Calu3 (cell line): ENCODE measurements around the gene RPP25L. TPM values are rescaled to one million over a fixed set of nuclear protein-coding genes. Genes with fewer than 3 reads are reported as not detected.

Experiments
- BruUV-seq: library from RNA; stranded (reverse); fragments of 400-500 nt; replicated peaks from 2 replicates; lab custom pipeline; 2021; lab: Mats Ljungman, UMichigan
- CTCF ChIA-PET: fragments of 300-600 bp; sonication (Branson Sonifier 250); formaldehyde crosslinking; loops from one replicate; lab custom pipeline; 2022; ENCODE audit warnings: antibody characterized with exemption; lab: Charles Lee
- DNase-seq: peaks from one replicate; pipeline ENCODE4 v3.0.0; 2022
- H3K27ac Mint-ChIP-seq: one replicate; pipeline ENCODE4 v1.8.0; 2022; ENCODE audit warnings: mixed read lengths; ENCODE audit not compliant: unreplicated experiment
- H3K27me3 Mint-ChIP-seq: one replicate; pipeline ENCODE4 v1.8.0; 2022; ENCODE audit warnings: mixed read lengths; ENCODE audit not compliant: unreplicated experiment
- H3K36me3 Mint-ChIP-seq: one replicate; pipeline ENCODE4 v1.8.0; 2022; ENCODE audit warnings: mild to moderate bottlenecking, moderate library complexity, mixed read lengths; ENCODE audit not compliant: insufficient read depth, unreplicated experiment
- H3K4me1 Mint-ChIP-seq: one replicate; pipeline ENCODE4 v1.8.0; 2022; ENCODE audit warnings: mild to moderate bottlenecking, low read depth, mixed read lengths; ENCODE audit not compliant: unreplicated experiment
- H3K4me3 Mint-ChIP-seq: one replicate; pipeline ENCODE4 v1.8.0; 2022; ENCODE audit warnings: mild to moderate bottlenecking, low read depth, moderate library complexity, mixed read lengths; ENCODE audit not compliant: unreplicated experiment
- H3K9me3 Mint-ChIP-seq: one replicate; pipeline ENCODE4 v1.8.0; 2022; ENCODE audit warnings: low read depth, mixed read lengths; ENCODE audit not compliant: unreplicated experiment
- intact Hi-C: fragments of 100-400 bp; cut with micrococcal nuclease; formaldehyde crosslinking; loops from one replicate; pipeline ENCODE4 v1.10.0; 2022; ENCODE audit not compliant: unreplicated experiment
- total RNA-seq: library from RNA; stranded (reverse); gene quantifications from 2 replicates; pipeline ENCODE4 v1.2.3, GENCODE V29; 2022
- TF ChIP-seq, protein P1 (sequence below): fragments of 200-600 bp; IDR thresholded peaks from one replicate; pipeline ENCODE4 v1.8.0; 2022; ENCODE audit warnings: antibody characterized with exemption; ENCODE audit not compliant: unreplicated experiment

Gene RPP25L
- total RNA-seq, 1 experiment from 2014 or later = 17.6 TPM

DNA sequence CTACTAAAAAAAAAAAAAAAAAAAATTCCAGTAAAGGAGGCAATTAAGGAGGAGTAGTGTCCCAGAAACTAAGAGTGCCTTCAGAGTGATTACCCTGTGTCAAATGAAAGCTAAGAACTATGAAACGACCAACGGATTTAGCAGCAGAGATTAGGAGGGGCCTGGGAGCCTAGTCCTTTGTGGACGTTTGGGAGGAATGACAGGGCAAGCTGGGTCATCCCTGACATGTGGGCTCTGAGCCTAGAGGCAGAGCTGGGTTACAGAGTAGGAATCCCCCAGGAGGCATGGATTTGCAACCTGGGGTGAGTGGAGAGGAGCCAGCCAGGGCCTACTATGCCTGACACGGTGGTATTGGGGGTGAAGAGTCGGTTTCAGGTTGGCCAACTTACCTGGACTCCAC is 21.3 kb upstream of the RPP25L start:
- H3K4me3 Mint-ChIP-seq = no peak overlapping the region
- TF ChIP-seq, protein P1, sequence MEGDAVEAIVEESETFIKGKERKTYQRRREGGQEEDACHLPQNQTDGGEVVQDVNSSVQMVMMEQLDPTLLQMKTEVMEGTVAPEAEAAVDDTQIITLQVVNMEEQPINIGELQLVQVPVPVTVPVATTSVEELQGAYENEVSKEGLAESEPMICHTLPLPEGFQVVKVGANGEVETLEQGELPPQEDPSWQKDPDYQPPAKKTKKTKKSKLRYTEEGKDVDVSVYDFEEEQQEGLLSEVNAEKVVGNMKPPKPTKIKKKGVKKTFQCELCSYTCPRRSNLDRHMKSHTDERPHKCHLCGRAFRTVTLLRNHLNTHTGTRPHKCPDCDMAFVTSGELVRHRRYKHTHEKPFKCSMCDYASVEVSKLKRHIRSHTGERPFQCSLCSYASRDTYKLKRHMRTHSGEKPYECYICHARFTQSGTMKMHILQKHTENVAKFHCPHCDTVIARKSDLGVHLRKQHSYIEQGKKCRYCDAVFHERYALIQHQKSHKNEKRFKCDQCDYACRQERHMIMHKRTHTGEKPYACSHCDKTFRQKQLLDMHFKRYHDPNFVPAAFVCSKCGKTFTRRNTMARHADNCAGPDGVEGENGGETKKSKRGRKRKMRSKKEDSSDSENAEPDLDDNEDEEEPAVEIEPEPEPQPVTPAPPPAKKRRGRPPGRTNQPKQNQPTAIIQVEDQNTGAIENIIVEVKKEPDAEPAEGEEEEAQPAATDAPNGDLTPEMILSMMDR = no peak
- DNase-seq = no peak
- H3K4me1 Mint-ChIP-seq = peaks cover 12% of the 10 kb centered on the region
- CTCF ChIA-PET = interaction anchor here (0.6 to 1.0 kb wide), 2 partner anchors 21 to 335 kb away, joined by 3 to 4 read pairs; partner anchors contain the start of gene RPP25L
- H3K36me3 Mint-ChIP-seq = peaks cover 22% of the 10 kb centered on the region
- intact Hi-C loops = no loop called here
- H3K27ac Mint-ChIP-seq = no peak overlapping the region
- H3K27me3 Mint-ChIP-seq = peaks cover 30% of the 10 kb centered on the region
- no peaks in the 10 kb centered on the region for H3K9me3 Mint-ChIP-seq
- no TSS peak for BruUV-seq

GRCh38 chr9:34630402-34631154 is 18.7 kb upstream of the RPP25L start:
- TF ChIP-seq, protein P1 = no peak
- Mint-ChIP-seq H3K27me3 (peaks cover 56% of the 10 kb centered on the region), H3K9me3 (no peaks in the 10 kb centered on the region), H3K27ac (no peak overlapping the region), H3K4me1 (peaks cover 13% of the 10 kb centered on the region), H3K4me3 (no peak overlapping the region), H3K36me3 (peaks cover 8% of the 10 kb centered on the region)
- CTCF ChIA-PET = no interaction called here
- no TSS peak for BruUV-seq
- DNase-seq = no peak
- intact Hi-C loops = no loop called here

GRCh38 chr9:34629491-34629808 is 17.6 kb upstream of the RPP25L start:
- Mint-ChIP-seq H3K9me3 (no peaks in the 10 kb centered on the region), H3K27ac (no peak overlapping the region), H3K4me1 (peaks cover 13% of the 10 kb centered on the region), H3K4me3 (peak overlapping the region; percentile 76), H3K36me3 (peaks cover 8% of the 10 kb centered on the region), H3K27me3 (peaks cover 62% of the 10 kb centered on the region)
- TF ChIP-seq, protein P1 = no peak
- CTCF ChIA-PET = no interaction called here
- DNase-seq = no peak
- BruUV-seq = no TSS peak
- intact Hi-C loops = no loop called here

GRCh38 chr9:34628656-34629490 is 17.0 kb upstream of the RPP25L start, which contains the start of gene ARID3C:
TSS of gene ARID3C (minus strand) at chr9:34629066. CDS start at chr9:34628014, 1,052 bp downstream.
- DNase-seq = no peak
- CTCF ChIA-PET = no interaction called here
- Mint-ChIP-seq H3K27ac (peak within 1 kb of the TSS; percentile 8), H3K36me3 (peaks cover 8% of the 10 kb centered on the region), H3K27me3 (peaks cover 62% of the 10 kb centered on the region), H3K4me1 (peaks cover 13% of the 10 kb centered on the region), H3K9me3 (no peaks in the 10 kb centered on the region), H3K4me3 (peak within 1 kb of the TSS; percentile 76)
- TF ChIP-seq, protein P1 = no peak
- BruUV-seq = no TSS peak
- intact Hi-C loops = no loop called here
